Stimulated activated CD4-positive, alpha-beta T cell treated with anti-CD3 and anti-CD28 coated beads, Interleukin-4, amount 100 ng/mL, for 4 hours (primary cell): Measurements from ENCODE around the gene PLCD1.
"Not testable (repeated sequence)": the region's sequence is repeated elsewhere in the genome, so short reads cannot be mapped to it uniquely, and the experiment has no call there.

ENCODE experiments used
- DNase-seq, 2 experiments: peaks; one replicate each; pipeline ENCODE4 v3.0.0-alpha.2; 2020

The PLCD1 gene

GRCh38 chr3:37984051-37984450, 45.4 kb downstream of the PLCD1 start:
- no peak for DNase-seq

- no peak for DNase-seq
Measured at GRCh38 chr3:37982331-37982730, 47.1 kb downstream of the PLCD1 start.

- no peak for DNase-seq
Measured at GRCh38 chr3:37981348-37981664, 48.1 kb downstream of the PLCD1 start.

- DNase-seq, result no peak
Measured at GRCh38 chr3:37980462-37981347, 48.7 kb downstream of the PLCD1 start.

GRCh38 chr3:37979541-37980461, 49.6 kb downstream of the PLCD1 start:
- DNase-seq, result no peak

- DNase-seq, result peak; percentile 57 to 59
Measured at GRCh38 chr3:37974121-37975083, 55.0 kb downstream of the PLCD1 start.

GRCh38 chr3:37973246-37974054, 56.0 kb downstream of the PLCD1 start:
- DNase-seq, result no peak

- DNase-seq, result not testable (repeated sequence)
Measured at GRCh38 chr3:37972056-37972455, 57.4 kb downstream of the PLCD1 start.

- no peak for DNase-seq
Measured at GRCh38 chr3:37971467-37971866, 58.0 kb downstream of the PLCD1 start.

- DNase-seq, result no peak
Measured at GRCh38 chr3:37970802-37971201, 58.6 kb downstream of the PLCD1 start.

GRCh38 chr3:37969596-37970100, 59.8 kb downstream of the PLCD1 start:
- no peak for DNase-seq

GRCh38 chr3:37968813-37969595, 60.4 kb downstream of the PLCD1 start:
- no peak for DNase-seq

GRCh38 chr3:37968199-37968598, 61.2 kb downstream of the PLCD1 start:
- DNase-seq, result no peak

- DNase-seq, result peak; percentile 42 to 54
Measured at GRCh38 chr3:37967260-37967881, 62.1 kb downstream of the PLCD1 start.

GRCh38 chr3:37964716-37965115, 64.7 kb downstream of the PLCD1 start:
- DNase-seq, result no peak

- DNase-seq, result no peak
Measured at GRCh38 chr3:37964146-37964545, 65.3 kb downstream of the PLCD1 start.

- DNase-seq, result no peak
Measured at GRCh38 chr3:37963635-37964034, 65.8 kb downstream of the PLCD1 start.

- no peak for DNase-seq
Measured at GRCh38 chr3:37963016-37963415, 66.4 kb downstream of the PLCD1 start.

- no peak for DNase-seq
Measured at GRCh38 chr3:37961622-37962431, 67.6 kb downstream of the PLCD1 start.
